Trophoblast cell (in vitro differentiated cells and primary cell): Measurements from ENCODE around the gene MTR.
"Not testable (repeated sequence)": the region's sequence is repeated elsewhere in the genome, so short reads cannot be mapped to it uniquely, and the experiment has no call there.

Source experiments
- DNase-seq, 2 donors: peaks; one replicate each; pipeline ENCODE4 v3.0.0-alpha.2; 2016
- H2AFZ ChIP-seq: 2 replicates; pipeline ENCODE4 v1.6.1; 2013; ENCODE audit warnings: low read length, moderate library complexity, mild to moderate bottlenecking; ENCODE audit not compliant: insufficient read depth, poor library complexity
- H2AK5ac ChIP-seq: 2 replicates; pipeline ENCODE4 v1.6.1; 2013; ENCODE audit warnings: mild to moderate bottlenecking, low read length
- H2BK120ac ChIP-seq: 2 replicates; pipeline ENCODE4 v1.6.1; 2013; ENCODE audit warnings: low read length, mild to moderate bottlenecking, moderate library complexity; ENCODE audit not compliant: insufficient read depth, poor library complexity
- H2BK12ac ChIP-seq: 2 replicates; pipeline ENCODE4 v1.6.1; 2013; ENCODE audit warnings: mild to moderate bottlenecking, low read length, moderate library complexity
- H2BK5ac ChIP-seq: 2 replicates; pipeline ENCODE4 v1.6.1; 2013; ENCODE audit warnings: low read length, low read depth, moderate library complexity, mild to moderate bottlenecking; ENCODE audit not compliant: poor library complexity
- H3K14ac ChIP-seq: 2 replicates; pipeline ENCODE4 v1.6.1; 2013; ENCODE audit warnings: mild to moderate bottlenecking, low read length
- H3K18ac ChIP-seq: 2 replicates; pipeline ENCODE4 v1.6.1; 2013; ENCODE audit warnings: mild to moderate bottlenecking, low read length
- H3K23ac ChIP-seq: 2 replicates; pipeline ENCODE4 v1.6.1; 2013; ENCODE audit warnings: low read length
- H3K27ac ChIP-seq: 2 replicates; pipeline ENCODE4 v1.5.1; 2013; ENCODE audit warnings: low read depth, mild to moderate bottlenecking, inconsistent platforms, low read length, moderate library complexity
- H3K27me3 ChIP-seq: 2 replicates; pipeline ENCODE4 v1.6.1; 2013; ENCODE audit warnings: inconsistent platforms, mild to moderate bottlenecking, low read length, moderate library complexity; ENCODE audit not compliant: insufficient read depth
- H3K36me3 ChIP-seq, 2 experiments: 1 replicate in 1 of 2; 2 replicates in 1 of 2; pipeline ENCODE4 v1.6.1; 2013; ENCODE audit warnings: low read length in 2 of 2, mild to moderate bottlenecking in 2 of 2, moderate library complexity in 1 of 2; ENCODE audit not compliant: insufficient read depth in 2 of 2, control insufficient read depth in 1 of 2
- H3K4ac ChIP-seq: 2 replicates; pipeline ENCODE4 v1.6.1; 2013; ENCODE audit warnings: low read depth, mild to moderate bottlenecking, low read length, moderate library complexity
- H3K4me1 ChIP-seq, 2 experiments: 1 replicate in 1 of 2; 2 replicates in 1 of 2; pipeline ENCODE4 v1.6.1; 2013; ENCODE audit warnings: low read length in 2 of 2, mild to moderate bottlenecking in 2 of 2, moderate library complexity in 1 of 2; ENCODE audit not compliant: insufficient read depth in 2 of 2, control insufficient read depth in 1 of 2
- H3K4me2 ChIP-seq: 2 replicates; pipeline ENCODE4 v1.6.1; 2013; ENCODE audit warnings: inconsistent platforms, mild to moderate bottlenecking, low read length, moderate library complexity
- H3K4me3 ChIP-seq: 2 replicates; pipeline ENCODE4 v1.5.1; 2013; ENCODE audit warnings: mild to moderate bottlenecking, low read depth, low read length, inconsistent platforms
- H3K79me1 ChIP-seq: one replicate; pipeline ENCODE4 v1.6.1; 2013; ENCODE audit warnings: low read length
- H3K79me2 ChIP-seq: 2 replicates; pipeline ENCODE4 v1.6.1; 2013; ENCODE audit warnings: low read length, mild to moderate bottlenecking; ENCODE audit not compliant: control insufficient read depth, insufficient read depth, poor library complexity
- H3K9ac ChIP-seq: 2 replicates; pipeline ENCODE4 v1.6.1; 2013; ENCODE audit warnings: mild to moderate bottlenecking, low read length
- H3K9me3 ChIP-seq: 2 replicates; pipeline ENCODE4 v1.6.1; 2013; ENCODE audit warnings: low read depth, mild to moderate bottlenecking, control low read depth, inconsistent platforms, low read length; ENCODE audit not compliant: insufficient read depth
- H4K12ac ChIP-seq: 2 replicates; pipeline ENCODE4 v1.6.1; 2013; ENCODE audit warnings: low read depth, mild to moderate bottlenecking, low read length, moderate library complexity
- H4K8ac ChIP-seq: 2 replicates; pipeline ENCODE4 v1.6.1; 2013; ENCODE audit warnings: low read depth, mild to moderate bottlenecking, low read length, moderate library complexity
- H4K91ac ChIP-seq: one replicate; pipeline ENCODE4 v1.6.1; 2013; ENCODE audit warnings: low read depth, mild to moderate bottlenecking, low read length, moderate library complexity
- WGBS: extraction: QIAGEN DNeasy Blood & Tissue Kit; methylation state at CpG from one replicate; pipeline ENCODE4 v1.1.7; 2013; ENCODE audit warnings: missing lambda C conversion rate; ENCODE audit not compliant: insufficient read length, insufficient coverage; ENCODE audit errors: extremely low coverage; 5-methylcytosine and 5-hydroxymethylcytosine counted together

MTR gene

DNA sequence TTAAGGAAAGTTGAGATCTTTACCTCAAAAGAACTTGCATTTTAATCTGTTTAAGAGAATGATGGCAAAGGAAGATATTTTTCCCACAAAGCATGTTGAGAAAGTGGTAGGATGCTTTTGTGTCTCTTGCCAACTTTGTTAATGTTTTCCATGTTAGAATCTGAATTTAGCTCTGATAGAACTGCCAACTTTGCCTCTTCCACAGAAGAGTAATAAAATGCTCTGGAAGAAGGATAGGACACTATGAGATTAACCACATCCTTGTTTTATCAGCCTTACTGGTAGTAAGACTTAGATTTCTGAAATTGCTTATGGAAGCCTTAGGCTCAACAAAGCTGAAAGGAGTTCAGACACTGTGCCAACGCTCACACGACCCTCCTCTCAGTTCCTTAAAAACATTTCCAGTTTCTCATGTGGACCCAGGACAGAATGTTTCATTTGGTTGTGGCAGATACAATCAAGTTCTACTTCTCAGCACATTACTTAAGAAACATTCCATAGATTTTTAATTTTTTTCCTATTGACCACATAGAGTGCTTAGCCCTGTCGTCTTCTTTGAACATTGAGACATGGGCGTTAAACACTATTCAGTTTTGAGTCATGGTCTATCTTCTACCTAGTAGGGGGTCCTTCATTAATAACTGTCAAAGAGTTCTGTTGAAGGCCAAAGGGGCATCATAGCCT, 59.0 kb downstream of the MTR start:
- Histone ChIP-seq H4K12ac (no peak overlapping the region), H2BK12ac (peak overlapping the region; percentile 50), H4K8ac (no peak overlapping the region), H3K79me2 (no peaks in the 10 kb centered on the region), H3K4me3 (no peak overlapping the region), H3K9ac (no peak overlapping the region), H3K36me3 (peaks cover 0 to 7% of the 10 kb centered on the region in 2 experiments), H3K4me1 (peaks cover under 1 to 7% of the 10 kb centered on the region in 2 experiments), H2BK5ac (no peak overlapping the region), H3K4ac (no peak overlapping the region), H3K79me1 (peaks cover 7% of the 10 kb centered on the region), H3K4me2 (no peak overlapping the region), H3K9me3 (no peaks in the 10 kb centered on the region), H3K27ac (peak overlapping the region; percentile 58), H4K91ac (no peak overlapping the region), H3K27me3 (no peaks in the 10 kb centered on the region), H3K18ac (no peak overlapping the region), H2AFZ (no peak overlapping the region), H3K23ac (no peak overlapping the region), H2BK120ac (no peak overlapping the region), H3K14ac (no peak overlapping the region), H2AK5ac (no peak overlapping the region)
- no CpG with 5 or more reads among the region's 4 CpGs for WGBS
- peak in 1 of 2 donors; percentile 50 for DNase-seq

DNA sequence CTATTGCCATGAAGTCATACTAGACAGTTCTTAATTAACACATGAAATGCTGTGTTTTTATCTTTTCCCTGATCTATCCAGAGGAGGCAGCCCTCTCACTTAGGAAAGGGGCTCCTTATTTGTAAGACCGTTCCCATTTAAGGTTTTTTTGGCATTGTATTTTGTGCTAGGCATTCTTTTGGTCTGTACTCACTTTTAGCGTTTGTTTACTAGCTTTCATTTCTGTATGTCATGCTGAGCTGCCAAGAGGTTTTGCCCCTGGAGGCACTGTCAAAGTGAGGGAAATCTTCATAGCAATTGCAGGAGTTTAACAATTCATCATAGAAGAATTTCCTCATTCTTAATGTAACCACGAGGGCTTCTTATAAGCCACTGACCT, 59.5 kb downstream of the MTR start:
- H2AK5ac ChIP-seq = no peak overlapping the region
- H3K18ac ChIP-seq = no peak overlapping the region
- peaks cover 9% of the 10 kb centered on the region for H3K79me1 ChIP-seq
- no peak overlapping the region for H4K8ac ChIP-seq
- H2BK120ac ChIP-seq = no peak overlapping the region
- WGBS = no CpG with 5 or more reads among the region's 3 CpGs
- H2BK5ac ChIP-seq = no peak overlapping the region
- no peaks in the 10 kb centered on the region for H3K27me3 ChIP-seq
- H3K9ac ChIP-seq = no peak overlapping the region
- no peak overlapping the region for H3K4me2 ChIP-seq
- H3K27ac ChIP-seq = peak overlapping the region; percentile 58
- no peaks in the 10 kb centered on the region for H3K9me3 ChIP-seq
- H2AFZ ChIP-seq = no peak overlapping the region
- H3K23ac ChIP-seq = no peak overlapping the region
- no peak overlapping the region for H3K4me3 ChIP-seq
- peaks cover 2 to 4% of the 10 kb centered on the region in 2 experiments for H3K4me1 ChIP-seq
- H4K12ac ChIP-seq = no peak overlapping the region
- no peak overlapping the region for H4K91ac ChIP-seq
- no peak overlapping the region for H2BK12ac ChIP-seq
- no peak overlapping the region for H3K4ac ChIP-seq
- H3K14ac ChIP-seq = no peak overlapping the region
- H3K79me2 ChIP-seq = no peaks in the 10 kb centered on the region
- peaks cover 0 to 7% of the 10 kb centered on the region in 2 experiments for H3K36me3 ChIP-seq
- DNase-seq = peak; percentile 68 to 84

DNA sequence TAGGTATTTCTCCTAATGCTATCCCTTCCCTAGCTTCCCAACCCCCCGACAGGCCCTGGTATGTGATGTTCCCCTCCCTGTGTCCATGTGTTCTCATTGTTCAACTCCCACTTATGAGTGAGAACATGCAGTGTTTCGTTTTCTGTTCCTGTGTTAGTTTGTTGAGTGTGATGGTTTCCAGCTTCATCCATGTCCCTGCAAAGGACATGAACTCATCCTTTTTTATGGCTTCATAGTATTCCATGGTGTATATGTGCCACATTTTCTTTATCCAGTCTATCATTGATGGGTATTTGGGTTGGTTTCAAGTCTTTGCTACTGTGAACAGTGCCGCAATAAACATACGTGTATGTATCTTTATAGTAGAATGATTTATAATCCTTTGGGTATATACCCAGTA, 61.6 kb downstream of the MTR start:
- H4K8ac ChIP-seq = not testable (repeated sequence)

DNA sequence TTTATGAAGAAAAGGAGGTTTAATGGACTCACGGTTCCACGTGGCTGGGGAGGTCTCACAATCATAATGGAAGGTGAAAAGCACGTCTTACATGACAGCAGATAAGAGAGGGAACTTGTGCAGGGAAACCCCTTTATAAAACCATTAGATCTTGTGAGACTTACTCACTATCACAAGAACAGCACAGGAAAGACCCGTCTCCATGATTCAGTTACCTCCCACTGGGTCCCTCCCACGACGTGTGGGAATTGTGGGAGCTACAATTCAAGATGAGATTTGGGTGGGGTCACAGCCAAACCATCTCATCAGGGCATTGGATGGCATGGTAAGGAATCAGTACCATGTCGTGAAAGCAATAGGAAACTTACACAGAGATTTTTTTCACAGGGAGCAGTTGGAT, 63.1 kb downstream of the MTR start:
- no peak for DNase-seq
- H2BK12ac ChIP-seq = no peak overlapping the region
- no peak overlapping the region for H2AK5ac ChIP-seq
- H3K23ac ChIP-seq = no peak overlapping the region
- peaks cover 17% of the 10 kb centered on the region for H3K79me1 ChIP-seq
- no peak overlapping the region for H2BK120ac ChIP-seq
- no peak overlapping the region for H4K91ac ChIP-seq
- no peak overlapping the region for H2AFZ ChIP-seq
- WGBS = no CpG with 5 or more reads among the region's 7 CpGs
- no peak overlapping the region for H4K12ac ChIP-seq
- H3K9me3 ChIP-seq = no peaks in the 10 kb centered on the region
- no peak overlapping the region for H3K4ac ChIP-seq
- H3K18ac ChIP-seq = no peak overlapping the region
- H3K27me3 ChIP-seq = no peaks in the 10 kb centered on the region
- H3K27ac ChIP-seq = no peak overlapping the region
- H3K36me3 ChIP-seq = peaks cover 2 to 8% of the 10 kb centered on the region in 2 experiments
- H3K14ac ChIP-seq = no peak overlapping the region
- no peak overlapping the region for H4K8ac ChIP-seq
- H3K4me2 ChIP-seq = no peak overlapping the region
- peaks cover 10 to 13% of the 10 kb centered on the region in 2 experiments for H3K4me1 ChIP-seq
- no peaks in the 10 kb centered on the region for H3K79me2 ChIP-seq
- H3K9ac ChIP-seq = no peak overlapping the region
- no peak overlapping the region for H3K4me3 ChIP-seq
- no peak overlapping the region for H2BK5ac ChIP-seq

More for the DNA sequence above, 61.6 kb downstream of the MTR start:
- not testable (repeated sequence) for H2AK5ac ChIP-seq, H3K9ac ChIP-seq, H3K18ac ChIP-seq, H2AFZ ChIP-seq, H3K4me2 ChIP-seq, H2BK5ac ChIP-seq, H2BK120ac ChIP-seq, H4K91ac ChIP-seq, H2BK12ac ChIP-seq, H3K23ac ChIP-seq, H3K4ac ChIP-seq, H4K12ac ChIP-seq, H3K4me3 ChIP-seq, DNase-seq, H3K27ac ChIP-seq, H3K14ac ChIP-seq, H3K27me3 ChIP-seq, H3K36me3 ChIP-seq, H3K79me2 ChIP-seq, H3K4me1 ChIP-seq, H3K9me3 ChIP-seq
- WGBS = no CpG with 5 or more reads among the region's 4 CpGs
- peaks cover 11% of the 10 kb centered on the region for H3K79me1 ChIP-seq
